ENCODE data around the gene HSPB9.

Gene HSPB9

GRCh38 chr17:42101513-42102292 lies 20.9 kb upstream of the HSPB9 start:
- peak; percentile 72 for DNase-seq

- DNase-seq, result no peak
Observed at GRCh38 chr17:42103221-42103954, 19.2 kb upstream of the HSPB9 start.

- no peak for DNase-seq
Observed at GRCh38 chr17:42104264-42104663, 18.3 kb upstream of the HSPB9 start.

GRCh38 chr17:42106009-42106408 lies 16.6 kb upstream of the HSPB9 start:
- no peak for DNase-seq

GRCh38 chr17:42107124-42107523 lies 15.5 kb upstream of the HSPB9 start:
- DNase-seq, result no peak

GRCh38 chr17:42107597-42108576 lies 14.7 kb upstream of the HSPB9 start:
- DNase-seq, result peak; percentile 93

- DNase-seq, result no peak
Observed at GRCh38 chr17:42109086-42109485, 13.5 kb upstream of the HSPB9 start.

- no peak for DNase-seq
Observed at GRCh38 chr17:42110301-42111264, 12.0 kb upstream of the HSPB9 start.

GRCh38 chr17:42111265-42111636 lies 11.4 kb upstream of the HSPB9 start:
- DNase-seq, result no peak

- DNase-seq, result peak; percentile 23
Observed at GRCh38 chr17:42111871-42112551, 10.6 kb upstream of the HSPB9 start.

- peak; percentile 93 for DNase-seq
Observed at GRCh38 chr17:42112552-42113176, 9.9 kb upstream of the HSPB9 start, which contains the start of gene DHX58. DHX58 (minus strand) TSS chr17:42112714; CDS start chr17:42111892, 822 bp downstream.

GRCh38 chr17:42113293-42114069 lies 9.1 kb upstream of the HSPB9 start:
- no peak for DNase-seq

GRCh38 chr17:42114118-42114517 lies 8.5 kb upstream of the HSPB9 start:
- no peak for DNase-seq

- peak; percentile 87 for DNase-seq
Observed at GRCh38 chr17:42116705-42117396, 5.8 kb upstream of the HSPB9 start.

GRCh38 chr17:42117397-42118125 lies 5.0 kb upstream of the HSPB9 start:
- no peak for DNase-seq

- DNase-seq, result no peak
Observed at GRCh38 chr17:42118126-42118510, 4.5 kb upstream of the HSPB9 start.

- DNase-seq, result peak; percentile 42
Observed at GRCh38 chr17:42118545-42118944, 4.1 kb upstream of the HSPB9 start.

GRCh38 chr17:42119301-42119700 lies 3.3 kb upstream of the HSPB9 start:
- DNase-seq, result no peak

All from activated CD4-positive, alpha-beta T cell treated with anti-CD3 and anti-CD28 coated beads, Interleukin-2, amount 50 U/mL, for 16 hours (primary cell).